NCI-H2227 treated with DMSO at 0.1 percent for 48 hours (cell line): ENCODE results near the gene TBC1D21.
"Not testable (repeated sequence)": the region's sequence is repeated elsewhere in the genome, so short reads cannot be mapped to it uniquely, and the experiment has no call there.

Experiments used
- DNase-seq: peaks from one replicate; lab custom pipeline; 2025; lab: John Stamatoyannopoulos, UW

Gene TBC1D21

GRCh38 chr15:73928971-73929627, 55.7 kb downstream of the TBC1D21 start:
- DNase-seq = no peak

GRCh38 chr15:73930371-73930770, 57.0 kb downstream of the TBC1D21 start:
- no peak for DNase-seq

- DNase-seq = no peak
These were observed 57.5 kb downstream of the TBC1D21 start for GRCh38 chr15:73930790-73931281.

GRCh38 chr15:73931441-73931840, 58.1 kb downstream of the TBC1D21 start:
- no peak for DNase-seq

GRCh38 chr15:73932381-73933191, 59.2 kb downstream of the TBC1D21 start:
- DNase-seq = no peak

- DNase-seq = no peak
These were observed 60.9 kb downstream of the TBC1D21 start for GRCh38 chr15:73934281-73934680.

GRCh38 chr15:73935547-73935946, 62.2 kb downstream of the TBC1D21 start:
- DNase-seq = no peak

GRCh38 chr15:73936181-73936580, 62.8 kb downstream of the TBC1D21 start:
- no peak for DNase-seq

- no peak for DNase-seq
These were observed 63.4 kb downstream of the TBC1D21 start for GRCh38 chr15:73936588-73937290.

GRCh38 chr15:73937296-73937695, 63.9 kb downstream of the TBC1D21 start:
- no peak for DNase-seq

GRCh38 chr15:73937726-73938125, 64.4 kb downstream of the TBC1D21 start:
- no peak for DNase-seq

GRCh38 chr15:73938516-73938915, 65.2 kb downstream of the TBC1D21 start:
- DNase-seq = not testable (repeated sequence)
